GM23248 (cell line): Measurements from ENCODE around the gene ABCC3. TPM values are rescaled to one million over a fixed set of nuclear protein-coding genes. Genes with fewer than 3 reads are reported as not detected.

Experiments
- DNase-seq: peaks from one replicate; pipeline ENCODE4 v3.0.0-alpha.2; 2015
- H2AFZ ChIP-seq: fragments of 200-600 bp; sonication (generic); 2 replicates; pipeline ENCODE4 v1.6.1; 2016; ENCODE audit warnings: antibody characterized with exemption
- H3F3A ChIP-seq: fragments of 200-600 bp; sonication (generic); 2 replicates; pipeline ENCODE4 v1.6.1; 2016; ENCODE audit warnings: mild to moderate bottlenecking, antibody characterized with exemption, mixed run types; ENCODE audit not compliant: insufficient read depth
- H3K27ac ChIP-seq: fragments of 200-600 bp; sonication (generic); 2 replicates; pipeline ENCODE4 v1.5.1; 2016; ENCODE audit warnings: mild to moderate bottlenecking
- H3K27me3 ChIP-seq: fragments of 200-600 bp; sonication (generic); replicated peaks from 2 replicates; pipeline ENCODE4 v1.6.1; 2016; ENCODE audit warnings: mild to moderate bottlenecking; ENCODE audit not compliant: insufficient read depth
- H3K36me3 ChIP-seq: fragments of 200-600 bp; sonication (generic); 2 replicates; pipeline ENCODE4 v1.6.1; 2016; ENCODE audit warnings: low read depth, mild to moderate bottlenecking
- H3K4me1 ChIP-seq: fragments of 200-600 bp; sonication (generic); 2 replicates; pipeline ENCODE4 v1.6.1; 2016; ENCODE audit warnings: mild to moderate bottlenecking; ENCODE audit not compliant: insufficient read depth
- H3K4me2 ChIP-seq: fragments of 200-600 bp; sonication (generic); one replicate; pipeline ENCODE4 v1.6.1; 2016; ENCODE audit warnings: mild to moderate bottlenecking; ENCODE audit not compliant: unreplicated experiment
- H3K4me3 ChIP-seq: fragments of 200-600 bp; sonication (generic); 2 replicates; pipeline ENCODE4 v1.5.1; 2016; ENCODE audit warnings: mild to moderate bottlenecking
- H3K79me2 ChIP-seq: fragments of 200-600 bp; sonication (generic); 2 replicates; pipeline ENCODE4 v1.6.1; 2016; ENCODE audit warnings: mild to moderate bottlenecking; ENCODE audit not compliant: insufficient read depth
- H3K9ac ChIP-seq: fragments of 200-600 bp; sonication (generic); 2 replicates; pipeline ENCODE4 v1.6.1; 2016; ENCODE audit warnings: mild to moderate bottlenecking
- H3K9me2 ChIP-seq: fragments of 200-600 bp; sonication (generic); 2 replicates; pipeline ENCODE4 v1.6.1; 2016; ENCODE audit warnings: mixed run types, mild to moderate bottlenecking, moderate library complexity; ENCODE audit not compliant: insufficient read depth
- H3K9me3 ChIP-seq: fragments of 200-600 bp; sonication (generic); one replicate; pipeline ENCODE4 v1.6.1; 2017; ENCODE audit warnings: low read depth
- H4K20me1 ChIP-seq: fragments of 200-600 bp; sonication (generic); 2 replicates; pipeline ENCODE4 v1.6.0; 2016; ENCODE audit not compliant: insufficient read depth
- EZH2 ChIP-seq: fragments of 200-600 bp; sonication (generic); IDR thresholded peaks from 2 replicates; pipeline ENCODE4 v1.6.1; 2018; ENCODE audit warnings: antibody characterized with exemption, mild to moderate bottlenecking; ENCODE audit not compliant: insufficient read depth, poor library complexity, severe bottlenecking
- EZH2phosphoT487 ChIP-seq: fragments of 200-600 bp; sonication (generic); IDR thresholded peaks from 2 replicates; pipeline ENCODE4 v1.6.1; 2018; ENCODE audit warnings: antibody characterized with exemption, moderate library complexity, mild to moderate bottlenecking, low read depth; ENCODE audit not compliant: insufficient read depth
- WGBS, 2 experiments: methylation state at CpG; one replicate each; pipeline ENCODE4 v1.1.6; 2015 to 2017; ENCODE audit warnings: low lambda C conversion rate in 2 of 2, low coverage in 1 of 2; ENCODE audit errors: missing lambda C conversion rate in 2 of 2; 5-methylcytosine and 5-hydroxymethylcytosine counted together
- in situ Hi-C: fragments of 300-500 bp; cut with MboI; formaldehyde crosslinking; loops from 2 replicates; pipeline ENCODE4 v1.15.0; 2020
- polyA plus RNA-seq: library from polyadenylated mRNA; unstranded; fragments of >200 nt; fragmentation: Nextera tagmentation; extraction: Ambion mirVana; gene quantifications from 2 replicates; pipeline ENCODE4 v1.2.1, GENCODE V29; 2016
- total RNA-seq: library from RNA; depleted of rRNA; stranded (reverse); fragments of >200 nt; shearing (Covaris generic); gene quantifications from 2 replicates; pipeline ENCODE4 v1.2.3, GENCODE V29; 2014

The ABCC3 gene
- total and polyA plus RNA-seq, 2 experiments from 2014 or later, result 32.0 to 38.5 TPM

DNA sequence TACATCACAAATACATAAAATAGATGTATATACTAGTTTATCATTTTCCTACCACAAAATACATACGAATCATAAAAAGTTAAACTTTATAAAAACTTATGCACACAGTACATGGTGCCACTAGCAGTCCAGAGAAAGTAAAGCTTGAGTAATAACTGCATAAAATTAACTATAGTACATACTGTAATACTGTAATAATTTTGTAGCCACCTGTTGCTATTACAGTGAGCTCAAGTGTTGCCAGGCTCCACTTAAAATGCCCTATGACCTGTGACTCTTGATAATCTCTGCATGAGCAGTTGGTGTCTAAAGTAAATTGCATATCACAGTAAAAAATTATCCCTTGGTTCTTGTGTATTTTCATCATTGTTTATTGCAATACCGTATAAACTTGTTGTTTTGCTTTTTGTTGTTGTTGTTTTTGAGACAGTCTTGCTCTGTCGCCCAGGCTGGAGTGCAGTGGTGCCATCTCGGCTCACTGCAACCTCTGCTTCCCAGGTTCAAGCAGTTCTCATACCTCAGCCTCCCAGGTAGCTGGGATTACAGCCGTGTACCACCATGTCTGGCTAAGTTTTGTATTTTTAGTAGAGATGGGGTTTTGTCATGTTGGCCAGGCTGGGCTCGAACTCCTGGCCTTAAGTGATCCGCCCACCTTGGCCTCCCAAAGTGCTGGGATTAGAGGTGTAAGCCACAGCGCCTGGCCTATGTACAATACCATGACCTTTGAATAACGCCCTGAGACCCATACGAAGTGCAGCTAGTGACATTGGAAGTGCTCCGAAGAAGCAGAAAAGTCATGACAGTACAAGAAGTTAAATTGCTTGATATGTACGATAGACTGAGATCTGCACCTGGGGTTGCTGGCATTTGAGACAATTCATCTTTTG lies 91.3 kb downstream of the ABCC3 start:
- Histone ChIP-seq H3K36me3 (no peaks in the 10 kb centered on the region), H4K20me1 (peaks cover 76% of the 10 kb centered on the region), H3K79me2 (peaks cover 100% of the 10 kb centered on the region), H3F3A (peaks cover 12% of the 10 kb centered on the region), H3K4me3 (no peak overlapping the region), H3K27me3 (no peaks in the 10 kb centered on the region), H3K9me2 (no peaks in the 10 kb centered on the region), H3K9me3 (no peaks in the 10 kb centered on the region), H3K4me1 (peaks cover 32% of the 10 kb centered on the region), H3K27ac (no peak overlapping the region), H3K9ac (no peak overlapping the region), H2AFZ (no peak overlapping the region), H3K4me2 (no peak overlapping the region)
- in situ Hi-C loops, result no loop called here
- WGBS, 2 experiments, result 87 to 88% methylated on average over 12 of the region's 12 CpGs
- no peak for DNase-seq
- TF ChIP-seq EZH2phosphoT487 (no peak), EZH2 (no peak)

DNA sequence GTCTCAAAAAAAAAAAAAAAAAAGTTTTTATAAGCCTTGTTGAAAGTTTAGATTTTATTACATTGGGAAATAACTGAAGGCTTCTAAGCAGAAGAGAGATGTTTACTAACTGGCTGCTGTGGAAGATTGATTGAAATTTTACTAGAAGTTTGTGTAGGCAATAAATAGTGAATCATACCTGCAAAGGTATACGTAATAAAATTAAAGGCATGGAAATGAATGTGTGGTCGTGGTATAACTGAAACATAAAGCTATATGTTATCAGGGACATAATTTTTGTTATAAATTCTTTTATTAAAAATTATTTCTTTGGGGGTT lies 93.4 kb downstream of the ABCC3 start:
- no peak overlapping the region for H3K4me3 ChIP-seq
- no peaks in the 10 kb centered on the region for H3K9me3 ChIP-seq
- H3K36me3 ChIP-seq, result no peaks in the 10 kb centered on the region
- peaks cover 10% of the 10 kb centered on the region for H3F3A ChIP-seq
- TF ChIP-seq EZH2 (no peak), EZH2phosphoT487 (no peak)
- no peaks in the 10 kb centered on the region for H3K27me3 ChIP-seq
- H3K79me2 ChIP-seq, result peaks cover 100% of the 10 kb centered on the region
- H3K4me1 ChIP-seq, result peaks cover 24% of the 10 kb centered on the region
- H3K9me2 ChIP-seq, result no peaks in the 10 kb centered on the region
- H4K20me1 ChIP-seq, result peaks cover 74% of the 10 kb centered on the region
- DNase-seq, result no peak
- H3K9ac ChIP-seq, result no peak overlapping the region
- 91 to 92% methylated on average over 2 of the region's 2 CpGs for WGBS, 2 experiments
- H3K27ac ChIP-seq, result no peak overlapping the region
- in situ Hi-C loops, result no loop called here
- no peak overlapping the region for H2AFZ ChIP-seq
- H3K4me2 ChIP-seq, result no peak overlapping the region

DNA sequence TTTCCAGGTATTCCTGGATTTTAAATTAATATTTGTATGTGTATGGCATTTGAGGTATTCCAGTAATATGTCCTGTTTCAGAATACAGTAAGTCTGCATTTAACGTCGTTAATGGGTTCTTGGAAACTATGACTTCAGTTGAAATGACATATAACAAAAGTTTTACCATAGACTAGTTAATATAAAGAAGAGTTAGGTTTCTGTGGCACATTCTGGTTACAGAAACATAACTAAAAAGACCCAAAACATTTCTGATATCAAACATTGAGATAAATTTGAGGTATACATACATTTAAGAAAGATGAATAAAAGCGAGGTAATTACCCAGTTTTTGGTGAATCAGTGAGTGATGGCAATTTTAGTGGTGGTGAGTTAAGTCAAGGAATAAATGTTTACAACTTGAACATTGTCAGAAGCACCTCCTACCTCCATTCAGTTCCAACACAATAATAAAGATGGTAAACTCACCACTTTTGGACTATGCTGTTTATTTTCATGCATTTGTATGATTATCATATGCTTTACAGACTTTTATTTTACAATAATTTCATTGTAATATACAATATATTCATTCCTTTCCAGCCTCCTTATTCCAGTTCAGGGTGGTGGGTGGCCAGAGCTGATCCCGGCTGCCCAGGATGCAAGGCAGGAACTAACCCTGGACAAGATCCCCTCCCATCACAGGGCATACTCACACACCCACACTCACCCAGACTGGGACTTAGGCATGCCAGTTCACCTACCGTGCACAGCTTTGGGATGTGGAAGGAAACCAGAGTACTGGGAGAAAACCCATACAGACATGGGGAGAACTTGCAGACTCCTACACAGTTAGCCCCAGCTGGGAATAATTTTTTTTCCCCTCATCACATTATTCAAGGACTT lies 94.4 kb downstream of the ABCC3 start:
- Histone ChIP-seq H3K27me3 (no peaks in the 10 kb centered on the region), H3F3A (peaks cover 10% of the 10 kb centered on the region), H3K9me2 (no peaks in the 10 kb centered on the region), H3K9ac (no peak overlapping the region), H3K9me3 (no peaks in the 10 kb centered on the region), H2AFZ (no peak overlapping the region), H3K27ac (0 out of 2 replicates have a peak overlapping the region, but pooled peaks have one; percentile 11), H3K4me2 (no peak overlapping the region), H3K36me3 (no peaks in the 10 kb centered on the region), H3K4me3 (no peak overlapping the region), H4K20me1 (peaks cover 64% of the 10 kb centered on the region), H3K4me1 (peaks cover 20% of the 10 kb centered on the region), H3K79me2 (peaks cover 100% of the 10 kb centered on the region)
- TF ChIP-seq EZH2phosphoT487 (no peak), EZH2 (no peak)
- DNase-seq, result no peak
- WGBS, 2 experiments, result 76 to 86% methylated on average over 5 of the region's 5 CpGs
- in situ Hi-C loops, result no loop called here

DNA sequence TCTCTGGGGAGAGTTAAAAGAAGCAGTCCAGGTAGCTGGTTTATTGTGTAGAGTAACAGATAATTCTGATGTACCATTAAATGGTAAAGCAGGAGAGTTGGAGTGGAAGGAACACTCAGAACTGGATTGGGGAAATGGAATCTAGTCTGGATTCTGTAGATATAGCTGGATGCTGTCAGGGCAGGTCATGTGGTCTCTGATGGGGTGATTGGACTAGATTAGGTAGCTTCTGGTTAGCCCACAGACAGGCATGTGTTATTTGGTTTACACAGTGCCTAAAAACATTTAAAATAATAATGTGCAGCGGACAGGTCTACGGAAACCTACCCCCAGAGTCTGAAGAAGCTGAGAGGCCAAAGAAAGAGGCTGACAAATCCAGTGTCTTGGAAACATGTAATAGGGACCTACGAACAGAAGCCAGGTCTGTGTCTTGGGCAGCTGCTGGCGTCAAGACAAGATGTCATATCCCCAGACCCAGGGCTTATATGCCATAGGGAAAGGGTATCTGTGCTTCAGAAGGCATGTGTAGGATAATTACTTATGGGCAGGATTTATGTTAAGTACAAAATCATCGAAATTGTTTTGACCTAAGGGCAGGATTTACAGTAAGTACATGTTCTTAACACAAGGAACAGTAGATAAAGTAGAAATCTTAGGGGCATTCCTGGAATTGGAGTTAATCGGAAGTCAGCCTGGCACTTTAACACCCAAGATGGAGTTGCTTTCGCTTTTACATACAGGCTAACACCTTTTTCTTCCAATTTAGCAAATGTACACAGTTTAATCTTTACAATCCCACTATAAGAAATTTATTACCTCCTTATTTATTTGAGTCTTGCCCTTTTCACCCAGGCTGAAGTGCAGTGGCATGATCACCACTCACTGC lies 97.1 kb downstream of the ABCC3 start:
- TF ChIP-seq EZH2phosphoT487, result no peak
- no peak for TF ChIP-seq EZH2
- no peak overlapping the region for H3K27ac ChIP-seq
- H3K4me1 ChIP-seq, result peaks cover 20% of the 10 kb centered on the region
- H3K4me2 ChIP-seq, result no peak overlapping the region
- no peak overlapping the region for H2AFZ ChIP-seq
- DNase-seq, result no peak
- H3K4me3 ChIP-seq, result no peak overlapping the region
- H3K9ac ChIP-seq, result no peak overlapping the region
- no peaks in the 10 kb centered on the region for H3K27me3 ChIP-seq
- peaks cover 10% of the 10 kb centered on the region for H3F3A ChIP-seq
- in situ Hi-C loops, result no loop called here
- H4K20me1 ChIP-seq, result peaks cover 50% of the 10 kb centered on the region
- no peaks in the 10 kb centered on the region for H3K9me3 ChIP-seq
- WGBS, 2 experiments, result 81 to 83% methylated on average over 7 of the region's 7 CpGs
- peaks cover 100% of the 10 kb centered on the region for H3K79me2 ChIP-seq
- no peaks in the 10 kb centered on the region for H3K9me2 ChIP-seq
- no peaks in the 10 kb centered on the region for H3K36me3 ChIP-seq
